PC-3 (cell line): ENCODE measurements around the gene GPC6.

Source experiments
- CTCF ChIP-seq: fragments of 300-600 bp; sonication (generic); conservative IDR thresholded peaks from 2 replicates; pipeline ENCODE4 v1.5.1; 2017; ENCODE audit warnings: antibody characterized with exemption, low read depth, mild to moderate bottlenecking, low read length
- EZH2 ChIP-seq: fragments of 300-600 bp; sonication (generic); IDR thresholded peaks from one replicate; pipeline ENCODE4 v1.6.1; 2017; ENCODE audit warnings: antibody characterized with exemption, mild to moderate bottlenecking, low read length; ENCODE audit not compliant: unreplicated experiment
- EZH2phosphoT487 ChIP-seq: fragments of 300-600 bp; sonication (generic); IDR thresholded peaks from 2 replicates; pipeline ENCODE4 v1.6.1; 2018; ENCODE audit warnings: mild to moderate bottlenecking, antibody characterized with exemption, low read length, borderline replicate concordance

GRCh38 chr13:94254737-94255136, 1028.1 kb downstream of the GPC6 start:
- TF ChIP-seq CTCF (no peak), EZH2phosphoT487 (no peak), EZH2 (no peak)
